Kidney epithelial cell (primary cell): Measurements from ENCODE around the gene PRR33. TPM values are rescaled to one million over a fixed set of nuclear protein-coding genes. Genes with fewer than 3 reads are reported as not detected.

ENCODE experiments used
- DNase-seq: peaks from one replicate; pipeline ENCODE4 v3.0.0-alpha.2; 2010; ENCODE audit warnings: low read depth
- H3K27me3 ChIP-seq: 2 replicates; pipeline ENCODE4 v1.6.0; 2011; ENCODE audit warnings: low read length; ENCODE audit not compliant: control insufficient read depth, insufficient read depth
- H3K36me3 ChIP-seq: 2 replicates; pipeline ENCODE4 v1.5.1; 2011; ENCODE audit warnings: low read length; ENCODE audit not compliant: control insufficient read depth, insufficient read depth
- H3K4me3 ChIP-seq: 2 replicates; pipeline ENCODE4 v1.5.1; 2011; ENCODE audit warnings: low read depth, mild to moderate bottlenecking, control low read depth, low read length
- total RNA-seq: library from RNA; depleted of rRNA; stranded (reverse); fragments of >200 nt; gene quantifications from 2 replicates; pipeline ENCODE4 v1.2.3, GENCODE V29; 2015
- TF ChIP-seq, protein P1 (sequence below): IDR thresholded peaks from 2 replicates; pipeline ENCODE4 v1.5.1; 2011; ENCODE audit warnings: mild to moderate bottlenecking, moderate library complexity, low read length, control low read depth, inconsistent platforms; ENCODE audit not compliant: insufficient read depth, poor library complexity, severe bottlenecking

PRR33 gene
- total RNA-seq, 1 donor from 2014 or later = not detected

DNA sequence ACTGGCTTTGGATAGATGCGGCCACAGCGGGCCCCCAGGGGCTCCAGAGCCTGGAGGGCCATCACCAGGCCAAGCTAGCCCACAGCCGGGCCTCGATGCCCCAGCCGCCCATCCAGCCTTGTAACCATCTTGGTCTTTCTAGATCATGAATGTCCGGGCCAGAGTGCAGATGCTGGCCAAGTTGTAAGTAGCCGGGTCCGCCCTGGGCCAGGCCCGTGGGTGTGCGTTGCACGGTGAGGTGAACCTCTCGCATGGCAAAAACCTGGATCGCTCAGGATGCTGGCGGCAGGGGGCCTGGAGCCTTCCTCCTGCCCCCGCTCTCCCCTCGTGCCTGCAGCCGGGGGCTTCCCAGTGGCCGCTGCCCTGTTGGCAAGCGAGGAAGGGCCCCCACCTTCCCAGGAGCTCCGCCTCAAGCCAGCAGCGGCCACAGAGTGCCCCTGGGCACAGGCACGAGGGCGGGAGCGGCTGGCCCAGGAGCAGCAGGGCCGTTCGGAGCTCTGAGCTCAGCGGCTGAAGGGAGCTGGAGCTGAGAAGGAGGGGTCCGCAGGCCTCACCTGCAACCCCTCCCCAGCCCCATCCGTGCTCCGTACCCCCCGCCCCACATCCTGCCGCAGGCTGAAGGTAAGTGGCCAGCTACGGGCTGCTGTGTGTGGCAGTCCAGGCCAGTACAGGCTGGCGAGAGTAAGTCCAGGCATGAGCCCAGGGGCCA is 44.5 kb upstream of the PRR33 start:
- TF ChIP-seq, protein P1, sequence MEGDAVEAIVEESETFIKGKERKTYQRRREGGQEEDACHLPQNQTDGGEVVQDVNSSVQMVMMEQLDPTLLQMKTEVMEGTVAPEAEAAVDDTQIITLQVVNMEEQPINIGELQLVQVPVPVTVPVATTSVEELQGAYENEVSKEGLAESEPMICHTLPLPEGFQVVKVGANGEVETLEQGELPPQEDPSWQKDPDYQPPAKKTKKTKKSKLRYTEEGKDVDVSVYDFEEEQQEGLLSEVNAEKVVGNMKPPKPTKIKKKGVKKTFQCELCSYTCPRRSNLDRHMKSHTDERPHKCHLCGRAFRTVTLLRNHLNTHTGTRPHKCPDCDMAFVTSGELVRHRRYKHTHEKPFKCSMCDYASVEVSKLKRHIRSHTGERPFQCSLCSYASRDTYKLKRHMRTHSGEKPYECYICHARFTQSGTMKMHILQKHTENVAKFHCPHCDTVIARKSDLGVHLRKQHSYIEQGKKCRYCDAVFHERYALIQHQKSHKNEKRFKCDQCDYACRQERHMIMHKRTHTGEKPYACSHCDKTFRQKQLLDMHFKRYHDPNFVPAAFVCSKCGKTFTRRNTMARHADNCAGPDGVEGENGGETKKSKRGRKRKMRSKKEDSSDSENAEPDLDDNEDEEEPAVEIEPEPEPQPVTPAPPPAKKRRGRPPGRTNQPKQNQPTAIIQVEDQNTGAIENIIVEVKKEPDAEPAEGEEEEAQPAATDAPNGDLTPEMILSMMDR = no peak
- Histone ChIP-seq H3K27me3 (peaks cover 9% of the 10 kb centered on the region), H3K36me3 (no peaks in the 10 kb centered on the region), H3K4me3 (no peak overlapping the region)
- DNase-seq = no peak

DNA sequence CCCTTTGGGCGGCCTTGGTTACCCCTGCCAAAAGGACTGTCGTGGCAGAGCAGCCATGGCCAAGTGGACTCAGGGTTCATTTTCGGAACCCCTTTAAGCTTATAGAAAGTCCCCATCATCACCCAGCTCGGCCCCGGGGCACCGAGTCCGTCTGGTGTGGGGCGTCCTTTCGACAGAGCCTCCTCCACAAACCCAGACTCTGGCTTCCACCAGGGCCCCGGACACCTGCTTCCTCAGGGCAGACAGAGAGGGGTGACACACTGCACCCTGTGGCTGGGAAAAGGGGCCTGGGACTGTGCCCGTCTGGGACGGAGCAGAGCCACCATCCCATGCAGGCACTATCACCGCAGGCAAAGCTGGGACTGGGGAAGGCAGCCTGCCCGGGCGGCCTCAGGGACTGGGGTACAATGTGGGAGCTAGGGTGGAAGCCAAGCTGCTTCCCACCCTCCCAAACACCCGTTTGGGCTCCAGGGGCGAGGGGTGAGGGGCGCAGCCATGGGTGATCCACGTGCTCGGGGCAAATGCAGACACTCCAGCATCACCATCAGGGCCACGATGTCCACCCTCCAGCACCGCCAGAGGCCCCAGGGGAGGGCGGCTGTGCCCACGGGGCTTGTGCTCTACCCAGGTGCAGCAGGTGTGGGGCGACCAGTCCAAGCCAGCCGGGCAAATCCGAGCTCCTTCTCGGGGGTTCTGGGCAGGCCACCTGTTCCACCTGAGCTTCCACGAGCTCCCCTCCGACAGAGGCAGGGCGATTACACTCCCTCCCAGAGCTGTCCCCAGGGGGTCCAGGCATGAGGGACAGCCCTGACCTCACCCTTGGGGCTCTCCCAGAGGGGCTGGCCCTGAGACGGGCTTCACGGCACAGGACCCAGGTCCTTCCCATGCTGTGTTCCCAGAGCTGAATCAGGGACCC is 43.7 kb upstream of the PRR33 start:
- Histone ChIP-seq H3K36me3 (no peaks in the 10 kb centered on the region), H3K27me3 (peaks cover 9% of the 10 kb centered on the region), H3K4me3 (no peak overlapping the region)
- DNase-seq = no peak
- TF ChIP-seq, protein P1 = no peak

DNA sequence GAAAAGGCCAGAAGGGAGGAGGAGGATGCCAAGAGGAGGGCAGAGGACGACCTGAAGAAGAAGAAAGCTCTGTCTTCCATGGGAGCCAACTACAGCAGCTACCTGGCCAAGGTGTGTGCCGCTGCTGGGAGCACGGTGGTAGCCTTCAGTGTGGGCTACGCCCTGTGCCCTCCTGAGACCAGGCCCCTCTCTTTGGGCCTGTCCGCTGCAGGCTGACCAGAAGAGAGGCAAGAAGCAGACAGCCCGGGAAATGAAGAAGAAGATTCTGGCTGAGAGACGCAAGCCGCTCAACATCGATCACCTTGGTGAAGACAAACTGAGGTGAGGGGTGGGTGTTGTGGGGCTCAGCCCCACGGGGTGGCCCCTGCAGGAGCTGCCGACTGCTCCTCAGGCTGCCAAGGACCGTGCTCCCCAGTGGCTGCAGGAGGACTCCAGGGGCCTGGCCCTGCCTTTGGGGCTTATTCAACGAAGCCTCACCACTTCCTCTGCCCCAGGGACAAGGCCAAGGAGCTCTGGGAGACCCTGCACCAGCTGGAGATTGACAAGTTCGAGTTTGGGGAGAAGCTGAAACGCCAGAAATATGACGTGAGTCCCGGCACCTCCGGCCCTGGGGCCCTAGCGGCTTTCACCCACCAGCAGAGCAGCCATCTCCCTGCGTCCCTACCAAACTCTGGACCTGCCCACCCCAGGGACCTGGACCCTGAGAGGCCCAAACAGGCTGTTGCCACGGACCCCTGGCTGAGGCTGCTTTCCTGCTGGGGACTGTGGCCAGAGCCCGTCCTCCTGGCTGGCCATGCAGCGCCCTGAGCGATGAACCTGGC is 42.9 kb upstream of the PRR33 start:
- DNase-seq = no peak
- TF ChIP-seq, protein P1 = no peak
- Histone ChIP-seq H3K27me3 (peaks cover 9% of the 10 kb centered on the region), H3K36me3 (no peaks in the 10 kb centered on the region), H3K4me3 (no peak overlapping the region)

- peaks cover 6% of the 10 kb centered on the region for H3K27me3 ChIP-seq
- TF ChIP-seq, protein P1 = no peak
- no peak overlapping the region for H3K4me3 ChIP-seq
- H3K36me3 ChIP-seq = no peaks in the 10 kb centered on the region
- no peak for DNase-seq
Measured at GRCh38 chr11:1933416-1934334, 42.0 kb upstream of the PRR33 start.

DNA sequence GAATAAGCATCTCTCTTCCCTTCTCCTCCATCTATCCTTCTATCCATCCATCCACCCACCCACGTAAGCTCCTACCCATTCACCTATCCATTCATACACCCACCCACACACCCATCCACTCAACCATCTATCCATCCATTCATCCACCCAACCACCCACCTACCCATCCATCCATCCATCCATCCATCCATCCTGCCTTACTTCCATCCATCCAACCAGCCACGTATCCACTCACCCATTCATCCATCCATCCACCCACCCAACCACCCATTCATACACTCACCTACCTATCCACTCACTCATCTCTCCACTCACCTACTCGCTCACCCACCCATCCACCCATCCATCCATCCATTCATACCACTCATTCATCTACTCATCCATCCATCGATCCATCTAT is 41.0 kb upstream of the PRR33 start:
- Histone ChIP-seq H3K4me3 (no peak overlapping the region), H3K36me3 (no peaks in the 10 kb centered on the region), H3K27me3 (peaks cover 15% of the 10 kb centered on the region)
- DNase-seq = no peak
- TF ChIP-seq, protein P1 = no peak
